HG03159 (cell line): ENCODE data around the gene WDR47.
A peak's percentile ranks its signal among the peaks of the same experiment; 100 is the strongest.
"Not testable (repeated sequence)": the region's sequence is repeated elsewhere in the genome, so short reads cannot be mapped to it uniquely, and the experiment has no call there.

ENCODE experiments used
- ATAC-seq: cut with Tn5 transposase; IDR thresholded peaks from one replicate; pipeline ENCODE4 v1.9.1; 2021; ENCODE audit warnings: mild to moderate bottlenecking, moderate library complexity; ENCODE audit not compliant: unreplicated experiment

WDR47 gene

GRCh38 chr1:108969346-108969745 lies 72.6 kb downstream of the WDR47 start:
- ATAC-seq, result no peak

- ATAC-seq, result peak; percentile 93
Observed at GRCh38 chr1:108963052-108963686, 78.7 kb downstream of the WDR47 start, which contains the start of gene CLCC1. Gene CLCC1 (minus strand): TSS chr1:108963484. CDS start chr1:108950437, 13,047 bp downstream.

GRCh38 chr1:108962681-108963051 lies 79.2 kb downstream of the WDR47 start:
- ATAC-seq, result peak; percentile 27

- ATAC-seq, result no peak
Observed at GRCh38 chr1:108961752-108962486, 80.0 kb downstream of the WDR47 start.

- no peak for ATAC-seq
Observed at GRCh38 chr1:108961198-108961597, 80.7 kb downstream of the WDR47 start.

GRCh38 chr1:108960719-108961118 lies 81.2 kb downstream of the WDR47 start:
- no peak for ATAC-seq

GRCh38 chr1:108957888-108958287 lies 84.0 kb downstream of the WDR47 start:
- ATAC-seq, result no peak

- ATAC-seq, result no peak
Observed at GRCh38 chr1:108955881-108956280, 86.0 kb downstream of the WDR47 start.

- no peak for ATAC-seq
Observed at GRCh38 chr1:108955111-108955510, 86.8 kb downstream of the WDR47 start.

GRCh38 chr1:108953452-108953851 lies 88.5 kb downstream of the WDR47 start:
- no peak for ATAC-seq

GRCh38 chr1:108951242-108951641 lies 90.7 kb downstream of the WDR47 start:
- ATAC-seq, result no peak

GRCh38 chr1:108949044-108949443 lies 92.9 kb downstream of the WDR47 start:
- ATAC-seq, result no peak

GRCh38 chr1:108947871-108948525 lies 93.9 kb downstream of the WDR47 start:
- no peak for ATAC-seq

GRCh38 chr1:108936170-108936569 lies 105.7 kb downstream of the WDR47 start:
- no peak for ATAC-seq

- no peak for ATAC-seq
Observed at GRCh38 chr1:108933944-108934343, 108.0 kb downstream of the WDR47 start.

GRCh38 chr1:108927565-108927964 lies 114.3 kb downstream of the WDR47 start:
- ATAC-seq, result not testable (repeated sequence)

GRCh38 chr1:108925920-108926319 lies 116.0 kb downstream of the WDR47 start:
- ATAC-seq, result no peak
